Kidney epithelial cell (primary cell): ENCODE data around the gene ANKFY1. TPM values are rescaled to one million over a fixed set of nuclear protein-coding genes. Genes with fewer than 3 reads are reported as not detected.

Source experiments
- DNase-seq: peaks from one replicate; pipeline ENCODE4 v3.0.0-alpha.2; 2010; ENCODE audit warnings: low read depth
- H3K27me3 ChIP-seq: 2 replicates; pipeline ENCODE4 v1.6.0; 2011; ENCODE audit warnings: low read length; ENCODE audit not compliant: control insufficient read depth, insufficient read depth
- H3K36me3 ChIP-seq: 2 replicates; pipeline ENCODE4 v1.5.1; 2011; ENCODE audit warnings: low read length; ENCODE audit not compliant: control insufficient read depth, insufficient read depth
- H3K4me3 ChIP-seq: 2 replicates; pipeline ENCODE4 v1.5.1; 2011; ENCODE audit warnings: low read depth, mild to moderate bottlenecking, control low read depth, low read length
- total RNA-seq: library from RNA; depleted of rRNA; stranded (reverse); fragments of >200 nt; gene quantifications from 2 replicates; pipeline ENCODE4 v1.2.3, GENCODE V29; 2015
- TF ChIP-seq, protein P1 (sequence below): IDR thresholded peaks from 2 replicates; pipeline ENCODE4 v1.5.1; 2011; ENCODE audit warnings: mild to moderate bottlenecking, moderate library complexity, low read length, control low read depth, inconsistent platforms; ENCODE audit not compliant: insufficient read depth, poor library complexity, severe bottlenecking

ANKFY1 gene, protein sequence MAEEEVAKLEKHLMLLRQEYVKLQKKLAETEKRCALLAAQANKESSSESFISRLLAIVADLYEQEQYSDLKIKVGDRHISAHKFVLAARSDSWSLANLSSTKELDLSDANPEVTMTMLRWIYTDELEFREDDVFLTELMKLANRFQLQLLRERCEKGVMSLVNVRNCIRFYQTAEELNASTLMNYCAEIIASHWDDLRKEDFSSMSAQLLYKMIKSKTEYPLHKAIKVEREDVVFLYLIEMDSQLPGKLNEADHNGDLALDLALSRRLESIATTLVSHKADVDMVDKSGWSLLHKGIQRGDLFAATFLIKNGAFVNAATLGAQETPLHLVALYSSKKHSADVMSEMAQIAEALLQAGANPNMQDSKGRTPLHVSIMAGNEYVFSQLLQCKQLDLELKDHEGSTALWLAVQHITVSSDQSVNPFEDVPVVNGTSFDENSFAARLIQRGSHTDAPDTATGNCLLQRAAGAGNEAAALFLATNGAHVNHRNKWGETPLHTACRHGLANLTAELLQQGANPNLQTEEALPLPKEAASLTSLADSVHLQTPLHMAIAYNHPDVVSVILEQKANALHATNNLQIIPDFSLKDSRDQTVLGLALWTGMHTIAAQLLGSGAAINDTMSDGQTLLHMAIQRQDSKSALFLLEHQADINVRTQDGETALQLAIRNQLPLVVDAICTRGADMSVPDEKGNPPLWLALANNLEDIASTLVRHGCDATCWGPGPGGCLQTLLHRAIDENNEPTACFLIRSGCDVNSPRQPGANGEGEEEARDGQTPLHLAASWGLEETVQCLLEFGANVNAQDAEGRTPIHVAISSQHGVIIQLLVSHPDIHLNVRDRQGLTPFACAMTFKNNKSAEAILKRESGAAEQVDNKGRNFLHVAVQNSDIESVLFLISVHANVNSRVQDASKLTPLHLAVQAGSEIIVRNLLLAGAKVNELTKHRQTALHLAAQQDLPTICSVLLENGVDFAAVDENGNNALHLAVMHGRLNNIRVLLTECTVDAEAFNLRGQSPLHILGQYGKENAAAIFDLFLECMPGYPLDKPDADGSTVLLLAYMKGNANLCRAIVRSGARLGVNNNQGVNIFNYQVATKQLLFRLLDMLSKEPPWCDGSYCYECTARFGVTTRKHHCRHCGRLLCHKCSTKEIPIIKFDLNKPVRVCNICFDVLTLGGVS
- total RNA-seq = 31.5 and 39.4 TPM in 2 replicates

DNA sequence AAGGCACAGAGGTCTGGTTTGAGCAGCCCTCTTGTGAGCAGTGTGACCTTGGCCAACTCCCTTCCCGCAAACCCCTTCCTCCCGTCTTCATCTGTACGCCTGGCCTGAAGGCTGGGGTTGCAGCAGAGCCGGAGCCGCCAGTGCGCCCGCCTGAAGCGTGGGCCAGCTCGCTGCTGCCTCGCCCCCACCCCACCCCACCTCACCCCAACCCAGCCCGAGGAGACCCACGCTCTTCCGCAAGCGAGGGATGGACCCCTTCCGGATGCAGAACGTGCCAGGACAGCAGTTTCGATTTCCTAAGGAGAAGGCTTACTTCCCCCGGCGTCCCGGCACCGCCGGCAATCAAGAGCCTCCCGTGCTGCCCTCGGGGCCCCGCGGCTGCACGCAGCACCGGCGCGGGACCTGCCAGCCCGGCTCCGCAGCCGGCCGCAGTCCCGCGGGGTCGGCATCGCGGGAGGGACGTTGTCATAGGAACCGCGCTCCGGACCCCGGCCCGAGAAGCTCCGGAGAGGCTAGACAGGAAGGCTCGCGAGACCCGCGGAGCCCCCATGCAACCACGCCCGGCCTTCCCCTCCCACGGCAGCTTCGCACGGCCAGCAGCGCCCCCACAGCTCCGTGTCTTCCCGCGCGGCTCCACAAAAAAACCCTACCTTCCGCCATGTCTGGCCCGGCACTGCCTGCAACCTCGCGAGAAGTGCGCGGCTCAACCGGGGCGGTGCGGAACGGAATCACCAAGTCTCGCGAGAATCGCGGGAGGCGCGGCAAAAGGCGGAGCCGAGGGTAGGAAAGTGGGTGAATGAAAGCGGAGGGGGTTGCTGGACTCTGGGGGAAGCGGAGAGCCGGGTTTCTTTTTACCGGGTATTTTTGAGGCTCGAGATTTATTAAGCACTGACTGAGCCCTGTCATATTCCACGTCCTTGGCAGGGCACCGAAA is at the start of gene ANKFY1:
Gene ANKFY1 (minus strand): TSS at position 698 of the 934 bp plus-strand sequence. CDS start 38 bp downstream, at position 660.
- peak; percentile 62 for DNase-seq
- peaks cover 2% of the 10 kb centered on the region for H3K36me3 ChIP-seq
- peak within 1 kb of the TSS; percentile 95 for H3K4me3 ChIP-seq
- TF ChIP-seq, protein P1, sequence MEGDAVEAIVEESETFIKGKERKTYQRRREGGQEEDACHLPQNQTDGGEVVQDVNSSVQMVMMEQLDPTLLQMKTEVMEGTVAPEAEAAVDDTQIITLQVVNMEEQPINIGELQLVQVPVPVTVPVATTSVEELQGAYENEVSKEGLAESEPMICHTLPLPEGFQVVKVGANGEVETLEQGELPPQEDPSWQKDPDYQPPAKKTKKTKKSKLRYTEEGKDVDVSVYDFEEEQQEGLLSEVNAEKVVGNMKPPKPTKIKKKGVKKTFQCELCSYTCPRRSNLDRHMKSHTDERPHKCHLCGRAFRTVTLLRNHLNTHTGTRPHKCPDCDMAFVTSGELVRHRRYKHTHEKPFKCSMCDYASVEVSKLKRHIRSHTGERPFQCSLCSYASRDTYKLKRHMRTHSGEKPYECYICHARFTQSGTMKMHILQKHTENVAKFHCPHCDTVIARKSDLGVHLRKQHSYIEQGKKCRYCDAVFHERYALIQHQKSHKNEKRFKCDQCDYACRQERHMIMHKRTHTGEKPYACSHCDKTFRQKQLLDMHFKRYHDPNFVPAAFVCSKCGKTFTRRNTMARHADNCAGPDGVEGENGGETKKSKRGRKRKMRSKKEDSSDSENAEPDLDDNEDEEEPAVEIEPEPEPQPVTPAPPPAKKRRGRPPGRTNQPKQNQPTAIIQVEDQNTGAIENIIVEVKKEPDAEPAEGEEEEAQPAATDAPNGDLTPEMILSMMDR = peak; percentile 8
- H3K27me3 ChIP-seq = no peaks in the 10 kb centered on the region

DNA sequence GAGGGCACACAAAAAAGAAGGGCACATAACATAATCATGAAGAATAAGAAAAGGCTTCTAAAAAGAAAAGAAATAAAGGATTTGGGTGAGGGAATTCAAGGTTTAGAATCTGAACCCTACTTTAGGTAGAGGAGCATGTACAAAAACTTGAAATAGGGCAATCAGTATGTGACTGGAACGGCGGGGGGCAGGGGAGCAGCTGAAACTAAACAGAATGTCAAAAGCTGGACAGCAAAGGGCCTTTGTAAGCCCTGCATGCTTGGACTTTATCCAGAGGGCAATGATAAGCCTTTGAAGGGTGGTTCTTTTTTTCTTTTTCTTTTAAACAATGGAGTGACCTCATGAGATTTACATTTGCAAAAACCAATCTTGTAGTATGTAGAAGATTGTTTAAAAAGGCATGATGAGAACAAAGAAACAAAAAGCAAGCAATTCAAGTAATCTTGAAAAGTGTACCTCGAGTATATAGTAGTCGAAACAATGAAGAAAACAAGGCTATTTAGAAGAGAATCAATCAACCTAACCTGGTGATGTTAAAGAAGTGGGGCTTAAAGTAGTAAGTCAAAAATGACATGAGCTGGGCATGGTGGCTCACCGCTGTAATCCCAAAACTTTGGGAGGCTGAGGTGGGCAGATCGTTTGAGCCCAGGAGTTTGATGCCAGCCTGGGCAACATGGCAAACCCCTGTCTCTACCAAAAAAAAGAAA is 46.7 kb upstream of the ANKFY1 start:
- no peak for DNase-seq
- no peak overlapping the region for H3K4me3 ChIP-seq
- TF ChIP-seq, protein P1 = no peak
- no peaks in the 10 kb centered on the region for H3K27me3 ChIP-seq
- H3K36me3 ChIP-seq = no peaks in the 10 kb centered on the region

DNA sequence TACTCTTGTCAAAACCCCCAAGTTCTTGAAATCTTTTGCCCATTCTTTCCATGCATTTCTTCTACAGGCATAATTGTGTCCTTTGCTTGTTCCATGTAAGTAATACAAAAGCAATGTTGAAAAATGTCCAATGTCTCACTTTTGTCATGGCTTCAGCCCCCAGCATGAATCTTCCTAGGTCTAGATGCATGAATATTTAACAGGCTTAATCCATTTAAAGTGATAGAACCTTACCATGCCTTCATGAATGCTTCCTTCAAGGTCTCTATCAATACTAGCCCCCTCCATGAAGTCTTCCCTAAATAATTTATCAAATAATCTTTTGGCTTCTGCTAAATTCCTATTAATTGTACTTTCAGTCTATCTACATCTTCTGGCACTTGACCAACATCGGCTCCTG is 46.1 kb upstream of the ANKFY1 start:
- Histone ChIP-seq H3K27me3 (no peaks in the 10 kb centered on the region), H3K4me3 (no peak overlapping the region), H3K36me3 (no peaks in the 10 kb centered on the region)
- TF ChIP-seq, protein P1 = no peak
- no peak for DNase-seq

DNA sequence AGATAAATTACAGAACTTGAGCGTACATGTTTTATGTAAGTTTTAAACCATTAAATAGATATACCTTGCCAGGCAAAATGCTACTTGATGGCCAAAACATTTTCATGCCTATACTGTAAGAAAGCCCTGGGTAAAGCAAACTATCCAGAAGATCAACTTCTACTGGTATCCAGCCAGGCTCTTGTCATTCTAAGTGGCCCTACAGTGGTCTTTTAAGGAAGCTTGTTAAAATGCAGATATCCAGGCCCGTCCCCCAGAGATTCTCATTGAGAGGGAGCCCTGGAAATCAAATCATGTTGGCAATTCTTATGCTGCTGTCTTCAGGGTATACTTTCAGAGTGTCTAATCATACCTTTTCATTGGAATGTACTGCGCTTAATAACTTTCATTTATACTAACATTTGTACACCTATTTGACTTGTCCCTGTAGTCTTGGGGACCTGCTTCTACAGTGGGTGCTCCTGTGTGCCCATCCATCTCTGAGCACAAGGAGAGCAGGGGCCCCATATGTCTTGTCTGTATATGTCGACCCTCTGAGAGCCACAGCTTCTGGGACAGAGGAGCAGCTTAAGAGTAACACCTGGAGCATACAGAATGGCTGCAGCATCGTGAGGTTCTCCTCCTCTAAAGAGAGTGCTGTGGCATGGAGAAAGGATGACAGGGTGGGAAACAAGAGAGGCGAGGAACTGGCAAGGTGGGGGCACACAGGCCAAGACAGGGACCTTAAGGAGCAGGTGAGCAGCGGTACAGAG is 43.6 kb upstream of the ANKFY1 start:
- H3K4me3 ChIP-seq = no peak overlapping the region
- no peak for DNase-seq
- H3K27me3 ChIP-seq = no peaks in the 10 kb centered on the region
- no peaks in the 10 kb centered on the region for H3K36me3 ChIP-seq
- TF ChIP-seq, protein P1 = no peak
